GM21786 (cell line): ENCODE data around the gene MDN1.
"Not testable (repeated sequence)": the region's sequence is repeated elsewhere in the genome, so short reads cannot be mapped to it uniquely, and the experiment has no call there.

Experiments
- ATAC-seq: cut with Tn5 transposase; IDR thresholded peaks from one replicate; pipeline ENCODE4 v1.9.1; 2021; ENCODE audit not compliant: unreplicated experiment

MDN1 gene

DNA sequence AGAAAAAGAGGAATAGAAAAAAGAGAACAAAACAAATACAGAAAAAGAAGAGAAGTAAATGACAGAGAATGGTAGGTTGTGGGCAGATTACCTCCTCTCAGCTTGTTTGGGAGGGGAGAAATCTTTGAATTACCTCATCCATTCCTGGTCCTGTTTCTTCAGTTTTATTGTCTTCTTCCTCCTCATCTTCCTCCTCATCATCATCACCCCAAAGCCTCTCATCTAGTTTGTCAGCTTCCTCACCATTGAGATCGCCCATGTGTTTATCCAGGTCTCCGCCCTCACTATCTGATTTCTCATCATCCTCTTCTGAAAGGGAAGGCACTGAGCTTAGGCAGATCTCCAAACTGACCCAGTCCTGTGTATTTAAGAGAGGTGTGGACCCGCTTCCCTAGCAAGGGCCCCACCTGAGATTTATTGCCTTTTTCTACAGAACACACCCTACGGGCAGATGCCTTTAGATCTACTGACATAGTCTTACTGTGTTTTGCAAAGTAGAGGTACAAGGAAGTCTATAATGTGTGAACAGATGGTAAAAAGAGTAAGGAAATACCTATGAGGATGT is 156.9 kb downstream of the MDN1 start:
- ATAC-seq: no peak

DNA sequence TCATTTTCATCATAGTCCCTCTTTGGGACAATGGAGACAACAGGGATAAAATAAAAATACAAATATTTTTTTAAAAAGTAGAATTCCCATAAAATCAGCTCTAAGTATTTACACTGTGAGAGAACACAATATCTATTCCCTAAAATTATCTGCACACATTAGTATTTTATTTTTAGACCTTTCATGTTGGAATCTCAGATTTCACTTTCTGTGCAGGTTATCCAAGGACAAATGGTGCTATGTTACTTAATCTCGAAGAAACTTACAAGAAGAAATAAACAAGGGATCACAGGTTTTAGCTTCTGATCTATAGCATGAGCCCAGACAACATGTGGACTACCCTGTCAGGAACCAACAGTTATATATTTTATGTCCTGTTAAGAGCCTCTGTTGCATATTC is 158.0 kb downstream of the MDN1 start:
- no peak for ATAC-seq

DNA sequence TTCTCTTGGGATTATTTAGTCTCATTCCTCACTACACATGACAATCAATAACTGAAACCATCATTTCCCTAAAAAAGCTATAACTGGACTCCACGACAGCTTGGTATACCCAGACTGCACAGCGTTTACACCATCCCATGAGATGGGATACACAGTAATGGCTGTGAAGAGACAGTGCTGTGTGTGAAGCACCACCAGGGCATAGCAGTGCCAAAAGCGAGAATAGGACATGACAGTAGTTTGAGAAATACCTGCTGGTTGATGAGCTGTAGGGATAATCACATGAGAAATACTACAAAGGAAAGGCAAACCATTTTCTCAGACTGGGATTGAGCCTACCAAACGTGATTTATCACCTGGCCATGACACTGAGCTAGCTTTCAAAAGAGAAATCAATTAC is 158.6 kb downstream of the MDN1 start:
- no peak for ATAC-seq

DNA sequence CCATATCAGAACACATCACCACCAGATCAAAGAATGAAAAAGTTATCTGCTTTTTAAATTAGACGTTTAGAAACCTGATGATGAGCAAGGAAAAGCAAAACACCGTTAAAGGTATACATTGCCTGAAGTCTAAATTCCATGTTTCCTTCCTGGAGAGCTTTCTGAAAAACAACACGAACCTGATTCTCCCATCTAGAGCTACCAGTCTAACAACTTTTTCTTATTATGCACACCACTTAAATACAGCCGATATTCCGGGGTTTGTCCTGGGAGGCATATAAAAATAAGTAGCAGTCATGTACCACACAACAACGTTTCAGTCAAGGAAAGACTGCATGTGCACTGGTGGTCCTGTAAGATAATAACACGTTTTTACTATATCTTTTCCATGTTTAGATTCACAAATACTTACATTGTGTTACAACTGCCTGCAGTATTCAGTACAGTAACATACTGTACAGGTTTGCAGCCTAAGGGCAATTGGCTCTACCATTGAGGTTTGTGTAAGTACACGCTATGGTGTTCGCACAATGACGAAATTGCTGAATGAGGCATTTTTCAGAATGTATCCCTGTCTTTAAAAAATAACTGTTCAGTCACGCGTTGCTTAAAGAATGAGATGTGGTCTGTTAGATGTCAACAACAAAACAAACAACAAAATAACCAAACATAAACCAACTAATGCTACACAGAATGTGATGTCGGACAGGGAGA is 162.0 kb downstream of the MDN1 start:
- ATAC-seq: no peak

DNA sequence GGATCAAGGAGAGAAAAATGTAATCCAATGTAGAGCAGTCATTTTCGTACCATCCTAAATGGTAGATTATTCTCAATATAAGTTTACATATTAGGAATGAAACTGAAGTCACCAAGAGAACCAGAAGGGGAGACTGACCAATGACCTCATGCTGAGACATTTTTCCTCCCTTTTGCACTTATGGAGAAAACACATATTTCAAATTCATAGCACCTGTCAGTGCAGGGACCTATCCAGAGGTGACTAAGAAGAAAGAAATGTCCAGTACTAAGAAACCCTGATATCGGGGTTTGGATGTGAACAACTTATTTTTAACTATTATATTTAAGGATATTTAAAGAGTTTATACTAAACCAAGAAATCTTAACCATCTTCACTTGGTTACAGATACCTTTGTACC is 164.5 kb downstream of the MDN1 start:
- ATAC-seq: no peak

DNA sequence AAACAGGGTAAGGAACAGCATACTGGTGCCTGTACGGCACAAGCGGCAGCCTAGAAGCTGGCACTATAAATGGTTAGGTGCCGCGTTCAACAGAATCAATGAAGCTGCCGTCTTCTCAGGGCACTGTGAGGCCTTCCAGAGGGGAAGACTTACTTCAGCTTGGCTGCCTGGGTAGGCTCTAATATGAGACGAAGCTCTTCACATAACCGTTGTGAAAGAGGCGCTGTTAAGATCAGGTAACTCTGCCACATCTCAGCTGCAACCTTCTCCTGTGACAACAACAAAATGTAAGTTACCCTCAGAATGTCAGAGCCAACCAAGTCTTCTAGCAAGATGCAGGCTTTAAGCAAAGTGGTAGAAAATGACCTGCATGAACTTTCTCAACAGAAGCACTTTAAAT is 169.0 kb downstream of the MDN1 start:
- no peak for ATAC-seq

DNA sequence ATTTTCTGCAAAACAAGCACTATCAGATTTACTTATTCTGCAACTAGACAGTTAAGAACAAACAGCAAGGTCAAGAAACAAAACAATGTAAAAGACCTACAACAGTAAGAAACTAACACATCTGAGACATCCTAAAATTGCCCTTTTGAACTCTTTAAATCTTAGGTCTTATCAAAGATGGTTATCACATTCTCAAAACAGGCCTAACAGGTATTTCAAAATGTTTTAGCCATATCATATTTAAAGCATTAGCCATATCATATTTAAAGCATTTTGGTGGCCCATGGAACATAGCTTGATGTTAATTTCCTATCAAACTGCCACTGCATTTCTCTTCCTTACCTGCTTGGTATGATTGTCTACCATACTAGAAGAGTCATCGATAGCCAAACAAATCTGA is 169.9 kb downstream of the MDN1 start:
- ATAC-seq: no peak

DNA sequence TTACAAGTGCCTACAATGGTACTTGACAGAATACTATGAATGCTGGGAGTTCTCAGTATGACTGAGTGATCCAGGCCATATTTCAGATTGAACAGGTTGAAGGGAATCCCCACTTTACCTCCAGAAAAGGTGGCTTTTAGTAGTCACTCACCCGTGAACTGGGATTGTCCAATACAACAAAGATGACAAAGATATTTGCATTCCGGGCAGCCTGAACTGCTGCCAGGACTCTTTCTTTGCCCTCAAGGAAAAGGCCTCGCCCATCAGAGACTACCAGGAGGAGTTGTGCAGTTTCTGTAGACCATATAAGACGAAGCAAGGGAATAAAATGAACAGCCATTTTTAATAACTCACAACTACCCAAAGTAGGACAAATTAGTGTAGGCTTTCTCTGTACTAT is 174.7 kb downstream of the MDN1 start:
- no peak for ATAC-seq

DNA sequence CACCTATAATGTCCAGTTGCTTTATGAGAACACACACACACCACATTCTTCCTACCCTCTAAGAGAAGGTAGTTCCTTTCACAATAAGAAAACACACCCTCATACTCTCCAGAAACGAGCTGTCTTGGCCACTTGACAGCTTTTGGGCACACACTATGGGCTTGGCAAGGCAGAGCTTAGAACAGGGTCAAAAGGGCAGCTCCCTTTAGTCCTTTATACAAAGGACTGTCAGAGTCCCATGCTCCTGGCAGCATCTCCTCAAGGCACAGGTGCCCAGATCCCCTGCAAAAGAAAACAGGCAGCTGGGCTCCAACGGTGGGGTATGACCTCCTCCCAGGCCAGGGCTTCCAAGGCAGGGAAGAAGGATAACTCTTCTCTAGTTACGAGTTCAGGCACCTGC is 176.2 kb downstream of the MDN1 start:
- ATAC-seq: no peak

DNA sequence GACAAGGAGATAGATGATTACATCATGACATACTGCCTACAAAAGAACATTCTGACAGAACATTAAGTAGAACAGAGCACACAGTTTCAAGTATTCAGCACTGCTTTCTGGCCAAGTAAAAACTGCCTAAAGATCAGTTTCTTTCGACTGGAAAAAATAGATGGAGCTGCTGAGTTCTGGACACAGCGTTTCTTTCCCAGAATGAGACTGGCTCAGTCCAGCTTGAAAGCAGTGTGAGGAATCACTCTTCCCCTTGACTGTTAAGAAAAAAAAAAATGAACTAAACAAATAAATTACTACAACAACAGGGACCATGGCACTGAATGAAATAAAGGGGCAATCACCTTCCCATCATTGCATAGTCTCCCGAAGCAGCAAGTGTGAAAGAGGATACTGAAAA is 176.6 kb downstream of the MDN1 start:
- ATAC-seq: no peak

DNA sequence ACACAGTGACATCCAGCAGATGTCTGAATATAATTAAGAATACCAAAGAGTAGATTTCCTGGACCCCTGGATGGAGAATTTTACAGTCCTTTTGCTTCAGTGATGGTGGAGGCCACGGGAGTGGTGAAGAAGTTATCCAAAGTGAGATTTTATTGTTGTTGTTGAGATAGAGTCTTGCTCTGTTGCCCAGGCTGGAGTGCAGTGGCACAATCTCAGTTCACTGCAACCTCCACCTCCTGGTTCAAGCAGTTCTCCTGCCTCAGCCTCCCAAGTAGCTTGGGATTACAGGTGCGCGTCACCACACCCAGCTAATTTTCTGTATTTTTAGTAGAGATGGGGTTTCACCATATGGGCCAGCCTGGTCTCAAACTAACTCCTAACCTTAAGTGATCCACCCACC is 178.0 kb downstream of the MDN1 start:
- not testable (repeated sequence) for ATAC-seq

DNA sequence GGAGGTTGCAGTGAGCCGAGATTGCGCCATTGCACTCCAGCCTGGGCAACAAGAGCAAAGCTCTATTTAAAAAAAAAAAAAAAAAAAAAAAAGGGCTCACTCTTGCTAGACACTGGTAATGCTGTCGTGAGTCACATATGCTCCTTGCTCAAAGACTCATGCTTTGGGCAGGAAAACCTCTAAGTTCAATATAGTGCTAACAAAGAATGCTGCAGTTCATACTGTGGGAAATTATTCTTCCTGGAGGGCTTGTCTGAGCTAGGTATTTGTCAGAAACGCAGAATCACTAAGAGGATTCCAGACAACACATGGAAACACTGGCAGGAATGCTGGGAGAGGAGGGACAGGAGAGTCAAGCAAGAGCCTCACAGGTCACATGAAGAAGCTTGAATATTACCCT is 178.8 kb downstream of the MDN1 start:
- no peak for ATAC-seq

DNA sequence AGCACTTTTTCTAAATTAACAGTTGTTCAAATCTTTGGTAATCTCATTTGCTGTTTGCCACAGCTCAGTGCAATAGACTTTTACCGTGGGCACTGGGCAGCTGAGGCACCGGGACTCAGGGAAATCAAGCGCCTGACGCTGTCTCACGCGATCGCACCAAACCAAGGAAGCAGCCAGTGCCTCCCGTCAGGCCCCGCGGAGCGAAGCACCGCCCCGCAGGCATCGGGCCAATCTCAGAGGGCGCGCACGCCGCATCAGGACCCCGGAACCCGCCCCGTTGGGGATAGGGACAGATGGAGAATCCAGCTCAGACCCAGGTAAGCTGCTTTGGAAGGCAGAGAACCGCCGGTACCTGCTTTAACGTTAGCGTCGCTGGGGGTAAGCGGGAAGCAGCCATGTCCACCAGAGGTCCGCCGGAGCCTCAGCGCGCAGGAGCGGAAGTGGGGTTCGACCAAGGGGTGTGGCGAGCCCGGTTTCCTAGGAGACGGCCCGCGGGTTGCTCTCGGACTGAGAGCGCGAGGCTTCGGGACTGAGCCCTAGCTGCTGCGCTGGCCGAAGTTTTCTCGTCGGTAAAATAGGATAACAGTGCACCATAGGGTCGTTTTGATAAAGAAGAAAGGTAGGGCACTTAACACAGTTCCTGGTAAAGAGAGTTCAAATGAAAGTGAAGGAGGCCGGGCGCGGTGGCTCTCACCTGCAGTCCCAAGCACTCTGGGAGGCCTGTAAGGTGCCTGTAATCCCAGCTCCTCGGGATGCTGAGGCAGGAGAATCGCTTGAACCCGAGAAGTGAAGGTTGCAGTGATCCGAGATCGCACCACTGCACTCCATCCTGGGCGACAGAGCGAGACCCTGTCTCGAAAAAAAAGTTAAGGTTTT is 181.0 kb downstream of the MDN1 start, which contains the start of gene LYRM2:
Gene LYRM2 (minus strand): TSS at position 428 of the 876 bp plus-strand sequence. CDS start 31 bp downstream, at position 397.
- peak; percentile 98 for ATAC-seq

DNA sequence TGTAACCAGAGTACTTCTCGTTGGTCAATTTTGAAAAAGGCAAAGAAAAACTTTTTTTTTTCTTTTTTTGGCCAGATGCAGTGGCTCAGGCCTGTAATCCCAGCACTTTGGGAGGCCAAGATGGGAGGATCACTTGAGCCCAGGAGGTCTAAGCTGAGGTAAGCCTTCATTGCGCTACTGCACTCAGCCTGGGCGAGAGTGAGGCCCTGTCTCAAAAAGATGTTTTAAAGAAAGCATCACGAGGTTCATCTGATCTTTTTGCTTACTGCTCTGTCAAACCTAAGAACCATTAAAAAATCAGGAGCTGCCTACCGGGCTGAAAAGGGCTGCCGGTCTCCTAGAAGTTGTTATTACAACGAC is 181.7 kb downstream of the MDN1 start:
- ATAC-seq: peak; percentile 1

DNA sequence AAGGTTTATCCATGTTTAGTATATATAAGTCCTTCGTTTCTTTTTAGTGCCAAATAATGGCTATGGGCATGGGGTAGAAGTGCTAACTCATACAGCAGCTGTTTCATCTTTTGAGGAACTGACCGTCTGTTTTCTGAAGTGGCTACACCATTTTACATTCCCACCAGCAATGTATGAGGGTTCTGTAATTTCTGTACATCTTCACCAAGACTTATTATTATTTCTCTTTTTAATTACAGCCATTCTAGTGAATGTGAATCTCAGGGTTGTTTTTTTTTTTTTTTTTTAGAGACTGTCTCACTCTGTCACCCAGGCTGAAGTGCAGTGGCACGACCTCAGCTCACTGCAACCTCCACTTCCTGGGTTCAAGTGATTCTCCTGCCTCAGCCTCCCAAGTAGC is 183.2 kb downstream of the MDN1 start:
- ATAC-seq: not testable (repeated sequence)

DNA sequence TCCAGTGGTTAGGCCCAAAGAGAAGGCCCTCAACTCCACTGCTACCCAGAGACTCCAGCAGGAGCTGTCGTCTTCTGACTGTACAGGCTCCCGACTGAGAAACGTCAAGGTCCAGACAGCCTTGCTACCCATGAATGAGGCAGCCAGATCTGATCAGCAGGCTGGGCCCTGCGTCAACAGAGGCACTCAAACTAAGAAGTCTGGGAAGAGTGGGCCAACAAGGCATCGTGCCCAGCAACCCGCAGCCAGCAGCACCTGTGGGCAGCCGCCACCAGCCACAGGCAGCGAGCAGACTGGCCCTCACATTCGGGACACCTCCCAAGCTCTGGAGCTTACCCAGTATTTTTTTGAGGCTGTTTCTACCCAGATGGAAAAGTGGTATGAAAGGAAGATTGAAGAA is 189.1 kb downstream of the MDN1 start:
- ATAC-seq: no peak

DNA sequence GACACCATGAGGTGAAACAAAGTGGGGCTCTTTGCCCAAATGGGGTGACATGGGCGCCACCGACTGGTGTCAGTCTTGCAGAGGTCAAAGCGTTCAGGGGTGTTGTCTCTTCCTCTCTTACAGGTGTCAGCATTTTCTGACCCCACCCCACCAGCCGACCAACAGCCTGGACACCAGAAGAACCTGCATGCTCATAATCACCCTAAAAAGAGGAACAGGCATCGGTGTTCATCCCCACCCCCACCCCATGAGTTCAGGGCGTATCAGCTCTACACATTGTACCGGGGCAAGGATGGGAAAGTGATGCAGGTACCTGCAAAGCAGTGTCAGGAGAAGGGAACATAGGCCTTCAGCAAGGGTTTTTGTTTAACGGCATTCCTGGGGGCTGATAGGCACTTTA is 195.8 kb downstream of the MDN1 start:
- no peak for ATAC-seq

DNA sequence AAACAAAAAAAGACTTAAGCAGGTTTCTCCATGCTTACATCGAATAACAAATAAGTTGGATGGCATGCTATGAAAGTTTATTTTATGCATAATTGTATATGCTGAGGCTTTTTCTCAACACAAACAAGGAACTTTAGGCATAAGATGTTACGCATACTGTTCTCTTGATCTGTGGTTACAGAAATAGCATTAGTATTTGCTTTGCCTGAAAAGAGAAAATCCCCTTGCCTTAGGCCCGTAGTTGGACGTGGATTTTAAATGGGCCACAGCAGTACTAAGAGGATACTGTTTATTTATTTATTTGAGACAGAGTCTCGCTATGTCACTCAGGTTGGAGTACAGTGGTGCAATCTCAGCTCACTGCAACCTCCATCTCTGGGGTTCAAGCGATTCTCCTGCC is 200.0 kb downstream of the MDN1 start:
- ATAC-seq: no peak

DNA sequence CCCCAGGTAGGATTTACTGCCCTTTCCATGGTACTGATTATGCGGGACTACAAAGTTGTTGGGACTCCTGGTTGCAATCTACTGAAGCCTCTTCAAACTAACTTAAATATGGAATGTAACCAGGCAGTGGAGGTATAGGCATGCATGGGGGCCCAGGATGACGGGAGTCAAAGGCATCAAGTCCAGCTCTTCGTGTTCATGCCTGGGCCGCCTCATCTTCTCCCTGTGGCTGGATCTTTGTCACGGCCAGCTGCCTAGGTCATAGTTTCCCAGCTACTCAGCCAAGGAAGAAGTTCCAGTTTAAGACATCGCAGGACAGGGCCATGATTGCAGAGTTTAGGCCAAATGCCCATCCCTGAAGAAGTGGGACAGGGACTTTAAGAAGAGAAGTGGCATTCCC is 201.6 kb downstream of the MDN1 start:
- no peak for ATAC-seq

DNA sequence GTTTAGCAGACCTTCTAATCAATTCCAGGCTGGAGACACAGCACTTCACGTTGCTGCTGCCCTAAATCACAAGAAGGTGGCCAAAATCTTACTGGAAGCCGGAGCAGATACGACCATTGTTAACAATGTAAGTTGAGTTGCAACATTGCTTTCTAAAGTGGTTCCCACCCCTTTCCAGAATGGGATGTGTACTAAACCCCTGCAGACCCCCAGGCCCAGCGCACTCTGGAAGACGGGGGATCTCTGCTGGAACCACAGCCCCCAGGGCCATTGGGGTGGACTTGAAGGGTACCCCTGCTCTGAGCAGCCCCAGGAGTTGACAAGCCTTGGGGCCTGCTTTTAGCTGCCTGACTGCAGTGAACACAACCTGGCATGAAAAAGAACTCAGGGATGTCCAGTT is 203.1 kb downstream of the MDN1 start:
- ATAC-seq: no peak

DNA sequence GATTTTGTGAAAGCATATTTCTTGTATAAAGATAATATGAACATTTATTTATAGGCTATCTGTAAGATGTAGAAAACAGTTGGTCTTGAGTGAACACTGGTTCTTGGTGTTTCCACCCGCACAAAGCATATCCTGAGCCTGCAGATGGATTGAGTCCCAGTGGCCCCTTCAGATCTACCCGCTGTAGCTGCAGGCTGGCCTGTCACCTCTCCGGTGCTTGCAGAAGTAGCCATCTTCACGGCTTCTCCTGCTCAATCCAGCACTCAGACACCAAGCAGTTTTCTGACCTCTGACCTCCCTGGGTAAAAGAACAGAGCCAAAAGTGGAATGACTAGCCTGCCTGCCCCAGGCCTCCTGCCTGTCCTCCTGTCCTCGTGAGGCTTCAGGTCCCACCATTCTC is 203.7 kb downstream of the MDN1 start:
- ATAC-seq: no peak

DNA sequence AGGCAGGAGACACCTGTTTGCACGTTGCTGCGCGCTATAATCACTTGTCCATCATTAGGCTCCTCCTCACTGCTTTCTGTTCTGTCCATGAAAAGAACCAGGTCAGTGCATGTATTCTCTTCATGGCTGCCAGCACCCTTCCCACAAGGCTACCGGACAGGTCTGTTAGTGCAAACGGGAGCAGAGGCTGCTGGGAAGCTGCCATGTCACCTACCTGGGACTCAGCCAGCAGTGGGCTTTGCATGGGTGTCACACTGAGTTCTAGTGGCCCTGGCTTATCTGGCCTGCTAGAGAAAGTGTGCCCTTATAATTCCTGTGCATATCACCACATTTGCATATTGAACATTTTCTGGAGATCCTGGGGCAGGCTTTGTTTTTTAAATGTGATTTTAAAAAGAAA is 205.8 kb downstream of the MDN1 start:
- no peak for ATAC-seq
